HG03066 (cell line): ENCODE results near the gene PTPRD.

Source experiments
- ATAC-seq: cut with Tn5 transposase; IDR thresholded peaks from one replicate; pipeline ENCODE4 v1.9.1; 2021; ENCODE audit warnings: low read depth; ENCODE audit not compliant: unreplicated experiment

Gene PTPRD

DNA sequence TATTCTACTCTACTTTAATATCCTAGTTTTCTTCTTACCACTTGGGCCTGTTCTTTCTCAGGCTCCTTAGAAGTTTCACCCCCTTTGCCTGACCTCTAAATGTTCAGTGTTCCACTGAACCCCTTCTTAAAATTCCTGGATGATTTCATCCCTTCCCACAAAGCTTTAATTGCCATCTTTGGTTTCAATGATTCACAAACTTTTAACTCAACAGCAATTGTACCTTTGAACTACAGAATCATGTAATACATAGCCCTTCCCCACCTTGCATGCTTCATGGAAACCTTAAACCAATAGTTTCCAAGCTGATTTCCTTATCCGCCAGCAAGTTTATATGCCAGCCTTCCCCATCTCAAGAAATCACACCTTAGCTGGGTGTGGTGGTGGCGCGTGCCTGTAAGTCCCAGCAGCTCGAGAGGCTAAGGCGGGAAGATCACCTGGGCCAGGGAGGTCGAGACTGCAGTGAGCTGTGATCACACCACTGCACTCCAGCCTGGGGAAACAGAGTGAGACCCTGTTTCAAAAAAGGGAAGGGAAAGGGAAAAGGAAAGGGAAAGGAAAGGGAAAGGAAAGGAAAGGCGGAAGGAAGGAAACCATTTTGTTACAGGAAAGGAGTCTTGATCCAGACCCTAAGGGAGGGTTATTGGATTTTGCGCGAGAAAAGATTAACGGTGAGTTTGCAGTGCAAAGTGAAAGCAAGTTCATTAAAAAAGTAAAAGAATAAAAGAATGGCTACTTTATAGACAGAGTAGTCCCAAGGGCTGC, 1789.5 kb downstream of the PTPRD start:
- ATAC-seq = no peak

DNA sequence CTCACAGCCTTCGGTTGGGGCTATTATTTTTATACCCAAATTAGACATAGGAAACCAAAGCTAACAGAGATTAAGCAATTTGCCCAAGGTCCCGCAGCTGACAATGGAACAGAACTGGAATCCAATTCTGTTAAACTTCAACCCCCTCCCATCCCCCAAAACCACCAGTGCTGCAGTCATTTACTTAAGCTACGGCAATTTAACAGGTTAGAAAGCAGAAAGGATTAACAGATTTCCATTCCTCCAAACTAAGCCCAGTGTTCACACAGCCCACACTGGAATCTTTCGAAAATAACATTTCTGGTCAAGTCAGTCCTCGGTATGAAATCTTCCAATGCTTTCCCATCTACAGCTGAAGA, 1790.2 kb downstream of the PTPRD start:
- no peak for ATAC-seq

- ATAC-seq = no peak
Measured at GRCh38 chr9:8821910-8822666, 1790.7 kb downstream of the PTPRD start.

GRCh38 chr9:8817335-8817734, 1795.5 kb downstream of the PTPRD start:
- no peak for ATAC-seq

- no peak for ATAC-seq
Measured at GRCh38 chr9:8816361-8816760, 1796.4 kb downstream of the PTPRD start.

- ATAC-seq = no peak
Measured at GRCh38 chr9:8815931-8816330, 1796.9 kb downstream of the PTPRD start.

GRCh38 chr9:8815219-8815618, 1797.6 kb downstream of the PTPRD start:
- ATAC-seq = no peak

DNA sequence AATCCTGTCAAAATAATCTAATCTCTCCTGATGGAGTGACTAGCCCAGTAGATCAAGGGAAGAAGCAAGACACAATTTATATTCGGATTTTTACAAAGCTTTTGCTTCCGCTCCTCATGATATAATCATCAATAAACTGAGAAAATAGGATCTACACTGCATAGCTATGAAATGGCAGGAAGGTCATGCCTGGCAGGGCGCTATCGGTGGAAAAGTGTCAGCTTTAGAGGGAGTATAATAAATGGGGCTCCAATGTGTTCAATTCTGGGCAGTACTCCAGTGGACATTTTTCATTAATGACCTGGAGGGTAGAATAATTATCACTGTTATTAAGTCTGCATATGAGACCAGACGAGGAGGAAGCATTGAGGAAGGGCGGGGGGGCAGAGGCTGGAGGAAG, 1799.9 kb downstream of the PTPRD start:
- no peak for ATAC-seq

DNA sequence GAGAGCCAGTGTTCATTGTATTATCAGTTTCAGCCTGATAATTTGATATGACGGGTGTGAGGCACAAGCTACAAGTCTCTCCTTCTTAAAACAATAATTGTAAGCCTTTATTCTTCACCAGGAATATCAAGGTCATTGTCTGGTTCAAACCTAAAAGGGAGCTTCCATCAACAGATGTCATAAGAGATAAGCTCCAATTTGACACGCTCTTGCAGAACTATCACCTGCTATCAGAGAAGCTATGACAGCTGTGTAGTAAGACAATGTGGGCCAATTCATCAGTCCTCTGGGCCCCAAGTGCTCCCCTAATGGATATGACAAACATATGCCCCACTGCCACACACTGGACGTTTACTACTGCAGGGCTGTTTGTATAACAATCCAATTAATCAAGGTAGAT, 1803.1 kb downstream of the PTPRD start:
- no peak for ATAC-seq

GRCh38 chr9:8806150-8806549, 1806.7 kb downstream of the PTPRD start:
- ATAC-seq = no peak

DNA sequence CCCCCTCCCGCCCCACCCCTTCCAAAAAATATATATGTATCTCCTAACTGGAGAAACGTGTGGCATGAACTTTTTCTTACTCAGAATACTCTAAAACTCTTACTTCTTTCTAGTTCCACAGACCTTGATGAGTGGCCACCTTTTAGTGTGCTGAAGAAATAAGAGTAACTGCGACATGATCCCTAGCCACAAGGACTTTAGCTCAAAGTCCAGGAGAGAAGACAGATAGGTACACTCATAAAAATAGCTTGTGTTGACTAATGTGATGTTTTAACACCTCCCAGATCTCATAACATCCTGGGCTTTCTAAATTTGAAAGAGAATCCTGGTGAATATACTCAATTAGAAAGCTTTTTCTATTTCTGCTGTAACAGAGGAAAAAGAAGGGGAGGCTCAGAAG, 1808.2 kb downstream of the PTPRD start:
- no peak for ATAC-seq

GRCh38 chr9:8802242-8802641, 1810.6 kb downstream of the PTPRD start:
- ATAC-seq = no peak

DNA sequence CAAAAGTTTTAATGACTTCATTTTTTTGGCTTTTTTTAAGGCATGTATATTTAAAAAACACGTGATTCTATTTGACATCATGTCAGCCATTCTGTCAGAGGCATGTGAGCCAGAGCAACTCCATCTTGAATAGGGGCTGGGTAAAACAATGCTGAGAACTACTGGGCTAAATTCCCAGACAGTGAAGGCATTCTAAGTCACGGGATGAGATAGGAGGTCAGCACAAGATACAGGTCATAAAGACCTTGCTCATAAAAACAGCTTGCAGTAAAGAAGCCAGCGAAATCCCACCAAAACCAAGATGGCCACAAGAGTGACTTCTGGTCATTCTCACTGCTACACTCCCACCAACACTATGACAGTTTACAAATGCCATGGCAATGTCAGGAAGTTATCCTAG, 1812.6 kb downstream of the PTPRD start:
- no peak for ATAC-seq

DNA sequence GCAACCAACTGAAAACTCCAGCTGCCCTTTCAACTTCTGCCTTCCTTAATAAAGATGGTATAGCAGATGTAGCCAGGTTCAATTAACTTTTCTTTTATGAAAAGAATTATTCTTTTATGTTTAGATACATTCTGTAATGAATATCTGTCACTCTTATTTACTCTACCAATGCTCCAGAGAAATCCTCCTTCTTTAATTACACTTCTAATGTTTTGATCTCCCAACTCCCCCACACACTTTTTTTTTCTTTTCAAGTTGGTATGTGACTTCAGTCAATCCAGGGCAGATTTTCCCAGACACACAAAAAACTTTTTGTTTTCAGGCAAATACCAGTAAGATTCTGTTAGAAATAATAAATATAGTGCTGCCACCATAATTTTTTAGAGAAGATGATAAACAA, 1813.2 kb downstream of the PTPRD start:
- no peak for ATAC-seq

GRCh38 chr9:8799206-8799605, 1813.6 kb downstream of the PTPRD start:
- no peak for ATAC-seq

DNA sequence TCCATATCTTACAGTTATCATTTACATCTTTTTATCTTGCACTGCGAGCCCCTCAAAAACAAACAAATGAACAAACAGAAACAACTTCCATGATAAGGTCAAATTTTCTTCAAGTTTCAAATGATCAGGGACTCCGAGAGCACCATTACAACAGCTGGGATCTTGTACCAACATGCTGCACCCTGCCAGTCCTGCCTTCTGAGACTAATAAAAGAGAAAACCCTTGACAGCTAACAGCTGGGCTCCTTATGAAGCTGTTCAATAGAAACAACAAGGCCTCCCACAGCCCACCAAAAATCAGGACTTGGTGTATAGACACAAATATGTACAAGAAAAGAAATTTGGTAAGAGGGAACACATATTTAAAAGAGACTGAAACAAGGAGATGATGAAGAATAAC, 1828.0 kb downstream of the PTPRD start:
- no peak for ATAC-seq

GRCh38 chr9:8783941-8784340, 1828.9 kb downstream of the PTPRD start:
- ATAC-seq = no peak

- ATAC-seq = no peak
Measured at GRCh38 chr9:8782237-8782636, 1830.6 kb downstream of the PTPRD start.

DNA sequence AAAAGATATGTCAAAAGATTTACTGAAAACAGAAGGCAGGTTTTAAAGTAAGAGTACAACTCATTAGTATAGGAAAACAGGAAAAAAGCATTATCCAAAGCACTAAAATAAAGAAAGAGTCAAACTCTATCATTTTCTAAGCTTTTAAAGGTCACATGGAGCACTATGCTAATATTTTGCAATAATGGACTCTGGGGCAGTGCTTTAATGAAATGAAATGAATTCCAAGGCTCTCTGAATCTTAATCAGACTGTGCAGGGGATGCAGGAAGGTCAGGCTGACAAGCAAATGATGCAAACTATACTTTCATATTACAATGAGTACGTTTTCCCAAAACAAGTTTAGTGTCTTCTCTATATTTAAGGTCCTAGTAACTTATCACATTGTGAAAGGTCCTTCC, 1831.3 kb downstream of the PTPRD start:
- no peak for ATAC-seq

DNA sequence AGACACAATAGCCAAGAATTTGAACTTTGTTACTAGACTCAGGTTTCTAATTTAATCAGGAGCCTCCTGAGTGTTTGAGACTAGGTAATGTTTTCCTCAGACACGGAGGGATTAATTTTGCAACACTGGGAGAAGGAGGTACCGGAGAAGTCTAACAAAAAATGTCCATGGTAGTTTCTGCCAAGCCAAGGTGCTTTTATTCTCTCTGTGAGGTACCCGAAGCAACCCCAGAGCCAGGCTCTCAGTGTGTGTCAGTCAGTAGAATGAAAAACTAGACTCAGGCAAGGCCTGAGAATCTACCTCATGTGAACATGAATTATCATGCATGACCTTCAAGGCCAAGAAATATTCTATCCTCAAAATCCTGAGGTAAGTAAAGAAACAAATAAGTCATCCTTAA, 1832.4 kb downstream of the PTPRD start:
- ATAC-seq = no peak

DNA sequence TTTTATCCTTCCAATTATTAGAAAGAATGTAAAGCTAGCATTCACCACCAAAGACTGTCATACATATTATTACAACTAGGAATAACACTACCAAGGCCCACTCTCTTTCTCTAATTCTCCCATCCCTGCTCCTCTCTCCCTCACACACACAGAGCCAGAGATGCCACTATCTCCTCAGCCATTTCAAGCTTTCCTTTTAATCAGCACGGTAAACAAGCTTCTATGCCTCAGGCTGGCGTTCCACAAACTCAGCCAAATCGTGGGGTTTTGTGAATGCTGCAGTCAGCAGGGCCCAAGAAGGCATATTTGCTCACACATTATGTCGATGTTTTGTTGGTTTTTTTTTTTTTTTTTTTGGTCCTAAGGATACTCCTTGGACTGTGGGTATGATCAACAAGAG, 1833.3 kb downstream of the PTPRD start:
- ATAC-seq = no peak

- ATAC-seq = no peak
Measured at GRCh38 chr9:8778356-8778755, 1834.4 kb downstream of the PTPRD start.
